Bronchial epithelial cell (primary cell): ENCODE data around the gene CLNK. TPM values are rescaled to one million over a fixed set of nuclear protein-coding genes. Genes with fewer than 3 reads are reported as not detected.

Experiments used
- DNase-seq: peaks from one replicate; pipeline ENCODE4 v3.0.0-alpha.2; 2010; ENCODE audit warnings: low read depth
- FAIRE-seq: peaks from 2 replicates; lab custom pipeline; 2011; peaks lifted over from hg19 to GRCh38; lab: Jason Lieb, UNC
- H3K27me3 ChIP-seq: 2 replicates; pipeline ENCODE4 v1.5.1; 2011; ENCODE audit warnings: low read length; ENCODE audit not compliant: control insufficient read depth, insufficient read depth
- H3K36me3 ChIP-seq: 2 replicates; pipeline ENCODE4 v1.5.1; 2011; ENCODE audit warnings: low read length; ENCODE audit not compliant: control insufficient read depth, insufficient read depth
- H3K4me3 ChIP-seq: 2 replicates; pipeline ENCODE4 v1.5.1; 2011; ENCODE audit warnings: mild to moderate bottlenecking, low read depth, low read length, control low read depth
- CTCF ChIP-seq: IDR thresholded peaks from 2 replicates; pipeline ENCODE4 v1.5.1; 2011; ENCODE audit warnings: mild to moderate bottlenecking, moderate library complexity, low read length, control low read depth, inconsistent platforms; ENCODE audit not compliant: insufficient read depth, severe bottlenecking
- total RNA-seq: library from RNA; depleted of rRNA; stranded (reverse); fragments of >200 nt; gene quantifications from 2 replicates; pipeline ENCODE4 v1.2.1, GENCODE V29; 2014

CLNK gene
- total RNA-seq, 1 donor from 2014 or later: not detected

- no peak for TF ChIP-seq CTCF
- no peak for DNase-seq
- no peak for FAIRE-seq
- H3K36me3 ChIP-seq: no peaks in the 10 kb centered on the region
- no peaks in the 10 kb centered on the region for H3K27me3 ChIP-seq
- no peak overlapping the region for H3K4me3 ChIP-seq
Observed at GRCh38 chr4:10667701-10668326, 16.8 kb downstream of the CLNK start.

GRCh38 chr4:10666616-10667015 lies 18.0 kb downstream of the CLNK start:
- no peak for FAIRE-seq
- Histone ChIP-seq H3K27me3 (no peaks in the 10 kb centered on the region), H3K36me3 (no peaks in the 10 kb centered on the region), H3K4me3 (no peak overlapping the region)
- DNase-seq: no peak
- TF ChIP-seq CTCF: no peak

GRCh38 chr4:10664408-10664807 lies 20.2 kb downstream of the CLNK start:
- no peaks in the 10 kb centered on the region for H3K27me3 ChIP-seq
- no peak for TF ChIP-seq CTCF
- DNase-seq (peak; percentile 93), FAIRE-seq (no peak)
- H3K4me3 ChIP-seq: no peak overlapping the region
- no peaks in the 10 kb centered on the region for H3K36me3 ChIP-seq

- DNase-seq (no peak), FAIRE-seq (no peak)
- no peaks in the 10 kb centered on the region for H3K27me3 ChIP-seq
- H3K4me3 ChIP-seq: no peak overlapping the region
- no peaks in the 10 kb centered on the region for H3K36me3 ChIP-seq
- no peak for TF ChIP-seq CTCF
Observed at GRCh38 chr4:10662937-10663336, 21.6 kb downstream of the CLNK start.

GRCh38 chr4:10661047-10661446 lies 23.5 kb downstream of the CLNK start:
- Histone ChIP-seq H3K36me3 (no peaks in the 10 kb centered on the region), H3K27me3 (no peaks in the 10 kb centered on the region), H3K4me3 (no peak overlapping the region)
- TF ChIP-seq CTCF: no peak
- FAIRE-seq (no peak), DNase-seq (no peak)

GRCh38 chr4:10659251-10659650 lies 25.3 kb downstream of the CLNK start:
- H3K27me3 ChIP-seq: no peaks in the 10 kb centered on the region
- TF ChIP-seq CTCF: no peak
- no peak for FAIRE-seq

More at GRCh38 chr4:10659251-10659650, 25.3 kb downstream of the CLNK start:
- Histone ChIP-seq H3K4me3 (no peak overlapping the region), H3K36me3 (no peaks in the 10 kb centered on the region)
- DNase-seq: no peak
